Measurements from ENCODE around the gene OTUB1.

DNA sequence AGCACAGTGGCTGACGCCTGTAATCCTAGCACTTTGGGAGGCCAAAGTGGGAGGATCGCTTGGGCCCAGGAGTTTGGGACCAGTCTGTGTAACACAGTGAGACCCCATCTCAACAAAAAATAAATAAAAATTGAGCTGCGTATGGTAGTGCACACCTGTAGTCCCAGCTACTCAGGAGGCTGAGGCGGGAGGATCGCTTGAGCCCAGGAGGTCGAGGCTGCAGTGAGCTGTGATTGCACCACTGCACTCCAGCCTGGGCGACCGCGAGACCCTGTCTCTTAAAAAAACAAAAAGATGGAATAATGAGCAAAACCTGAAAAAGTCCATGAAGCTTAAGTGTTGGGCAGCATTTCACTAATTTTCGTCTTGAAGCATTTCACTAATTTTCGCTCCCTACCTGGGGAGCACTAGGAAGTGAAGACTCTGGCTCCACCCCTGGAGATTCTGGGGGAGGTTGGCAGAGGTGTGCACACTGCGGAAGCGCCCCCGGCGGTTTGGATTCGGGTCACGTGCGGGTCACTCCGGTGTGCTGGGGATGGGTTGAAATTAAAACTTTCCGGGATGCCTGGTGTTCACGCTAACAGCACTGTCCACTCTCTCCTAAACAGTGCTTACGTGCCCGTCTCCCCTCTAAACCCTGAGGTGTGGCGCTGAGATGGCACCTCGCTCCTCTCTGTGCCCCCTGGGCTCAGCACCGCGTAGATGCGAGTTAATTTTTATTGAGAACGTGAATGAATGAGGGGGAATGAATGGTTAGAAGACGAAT, 48.3 kb upstream of the OTUB1 start:
- TF ChIP-seq, protein P1, sequence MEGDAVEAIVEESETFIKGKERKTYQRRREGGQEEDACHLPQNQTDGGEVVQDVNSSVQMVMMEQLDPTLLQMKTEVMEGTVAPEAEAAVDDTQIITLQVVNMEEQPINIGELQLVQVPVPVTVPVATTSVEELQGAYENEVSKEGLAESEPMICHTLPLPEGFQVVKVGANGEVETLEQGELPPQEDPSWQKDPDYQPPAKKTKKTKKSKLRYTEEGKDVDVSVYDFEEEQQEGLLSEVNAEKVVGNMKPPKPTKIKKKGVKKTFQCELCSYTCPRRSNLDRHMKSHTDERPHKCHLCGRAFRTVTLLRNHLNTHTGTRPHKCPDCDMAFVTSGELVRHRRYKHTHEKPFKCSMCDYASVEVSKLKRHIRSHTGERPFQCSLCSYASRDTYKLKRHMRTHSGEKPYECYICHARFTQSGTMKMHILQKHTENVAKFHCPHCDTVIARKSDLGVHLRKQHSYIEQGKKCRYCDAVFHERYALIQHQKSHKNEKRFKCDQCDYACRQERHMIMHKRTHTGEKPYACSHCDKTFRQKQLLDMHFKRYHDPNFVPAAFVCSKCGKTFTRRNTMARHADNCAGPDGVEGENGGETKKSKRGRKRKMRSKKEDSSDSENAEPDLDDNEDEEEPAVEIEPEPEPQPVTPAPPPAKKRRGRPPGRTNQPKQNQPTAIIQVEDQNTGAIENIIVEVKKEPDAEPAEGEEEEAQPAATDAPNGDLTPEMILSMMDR (IDR thresholded peaks at IDR 0.05; ENCODE audit: insufficient read depth, low read length, poor library complexity, severe bottlenecking), result no peak
- no peak for TF ChIP-seq EZH2phosphoT487 (conservative IDR thresholded peaks at IDR 0.05; ENCODE audit: low read length)

Data from SU-DHL-6 (cell line).